IPS-20b (cell line): Measurements from ENCODE around the gene PIK3R6.
A peak's percentile ranks its signal among the peaks of the same experiment; 100 is the strongest.
"Not testable (repeated sequence)": the region's sequence is repeated elsewhere in the genome, so short reads cannot be mapped to it uniquely, and the experiment has no call there.

Source experiments
- H3K27ac ChIP-seq: one replicate; pipeline ENCODE4 v1.5.1; 2013; ENCODE audit warnings: low read length
- H3K27me3 ChIP-seq: 2 replicates; pipeline ENCODE4 v1.6.1; 2013; ENCODE audit warnings: mild to moderate bottlenecking, low read length, inconsistent platforms; ENCODE audit not compliant: insufficient read depth
- H3K36me3 ChIP-seq: 2 replicates; pipeline ENCODE4 v1.6.1; 2013; ENCODE audit warnings: low read depth, mild to moderate bottlenecking, inconsistent platforms, low read length, moderate library complexity; ENCODE audit not compliant: insufficient read depth
- H3K4me1 ChIP-seq: 2 replicates; pipeline ENCODE4 v1.6.1; 2013; ENCODE audit warnings: mild to moderate bottlenecking, control low read depth, inconsistent platforms, low read length, moderate library complexity; ENCODE audit not compliant: insufficient read depth
- H3K4me3 ChIP-seq: 2 replicates; pipeline ENCODE4 v1.5.1; 2013; ENCODE audit warnings: mild to moderate bottlenecking, low read length, inconsistent platforms
- H3K9ac ChIP-seq: 2 replicates; pipeline ENCODE4 v1.6.1; 2013; ENCODE audit warnings: low read depth, mild to moderate bottlenecking, inconsistent platforms, low read length, moderate library complexity
- H3K9me3 ChIP-seq: 2 replicates; pipeline ENCODE4 v1.6.1; 2013; ENCODE audit warnings: mild to moderate bottlenecking, low read depth, low read length, inconsistent platforms; ENCODE audit not compliant: insufficient read depth

PIK3R6 gene

GRCh38 chr17:8805396-8805795 is 62.1 kb downstream of the PIK3R6 start:
- not testable (repeated sequence) for H3K9ac ChIP-seq, H3K4me1 ChIP-seq, H3K4me3 ChIP-seq, H3K9me3 ChIP-seq, H3K27me3 ChIP-seq, H3K36me3 ChIP-seq, H3K27ac ChIP-seq

- H3K4me3 ChIP-seq, result no peak overlapping the region
- no peaks in the 10 kb centered on the region for H3K36me3 ChIP-seq
Observed at GRCh38 chr17:8803531-8804420, 63.7 kb downstream of the PIK3R6 start.

GRCh38 chr17:8801135-8801840 is 66.2 kb downstream of the PIK3R6 start:
- no peak overlapping the region for H3K9ac ChIP-seq
- H3K27ac ChIP-seq, result no peak overlapping the region
- no peaks in the 10 kb centered on the region for H3K36me3 ChIP-seq
- no peaks in the 10 kb centered on the region for H3K9me3 ChIP-seq
- peaks cover 4% of the 10 kb centered on the region; the same call in 1 of the 2 replicates for H3K4me1 ChIP-seq
- peaks cover 17% of the 10 kb centered on the region for H3K27me3 ChIP-seq
- H3K4me3 ChIP-seq, result no peak overlapping the region

More at GRCh38 chr17:8803531-8804420, 63.7 kb downstream of the PIK3R6 start:
- Histone ChIP-seq H3K9me3 (no peaks in the 10 kb centered on the region), H3K27ac (no peak overlapping the region), H3K9ac (no peak overlapping the region), H3K27me3 (peaks cover 6% of the 10 kb centered on the region), H3K4me1 (peaks cover 4% of the 10 kb centered on the region; the same call in 1 of the 2 replicates)

- Histone ChIP-seq H3K27ac (no peak overlapping the region), H3K9ac (no peak overlapping the region), H3K36me3 (no peaks in the 10 kb centered on the region), H3K4me1 (peaks cover 4% of the 10 kb centered on the region; the same call in 1 of the 2 replicates), H3K27me3 (peaks cover 17% of the 10 kb centered on the region), H3K4me3 (no peak overlapping the region), H3K9me3 (no peaks in the 10 kb centered on the region)
Observed at GRCh38 chr17:8800656-8801055, 66.8 kb downstream of the PIK3R6 start.

GRCh38 chr17:8799570-8800212 is 67.8 kb downstream of the PIK3R6 start:
- H3K9ac ChIP-seq, result no peak overlapping the region; the same call in 1 of the 2 replicates
- H3K27me3 ChIP-seq, result peaks cover 17% of the 10 kb centered on the region

GRCh38 chr17:8798846-8799569 is 68.5 kb downstream of the PIK3R6 start, which contains the start of gene MFSD6L:
TSS of gene MFSD6L (minus strand) at chr17:8799365. CDS start at chr17:8799120, 245 bp downstream.
- peak within 1 kb of the TSS; percentile 32; the same call in 1 of the 2 replicates for H3K9ac ChIP-seq
- H3K27me3 ChIP-seq, result peaks cover 17% of the 10 kb centered on the region
- H3K4me3 ChIP-seq, result peak within 1 kb of the TSS; percentile 73
- no peaks in the 10 kb centered on the region for H3K9me3 ChIP-seq
- H3K36me3 ChIP-seq, result no peaks in the 10 kb centered on the region
- H3K4me1 ChIP-seq, result peaks cover 4% of the 10 kb centered on the region; the same call in 1 of the 2 replicates
- H3K27ac ChIP-seq, result no peak within 1 kb of the TSS

More at GRCh38 chr17:8799570-8800212, 67.8 kb downstream of the PIK3R6 start:
- Histone ChIP-seq H3K4me3 (peak overlapping the region; percentile 73), H3K27ac (no peak overlapping the region), H3K36me3 (no peaks in the 10 kb centered on the region), H3K4me1 (peaks cover 4% of the 10 kb centered on the region; the same call in 1 of the 2 replicates), H3K9me3 (no peaks in the 10 kb centered on the region)

GRCh38 chr17:8798176-8798845 is 69.2 kb downstream of the PIK3R6 start:
- Histone ChIP-seq H3K36me3 (no peaks in the 10 kb centered on the region), H3K4me1 (peaks cover 4% of the 10 kb centered on the region; the same call in 1 of the 2 replicates), H3K27me3 (peaks cover 17% of the 10 kb centered on the region), H3K27ac (no peak overlapping the region), H3K4me3 (peak overlapping the region; percentile 73), H3K9ac (peak overlapping the region; percentile 32; the same call in 1 of the 2 replicates), H3K9me3 (no peaks in the 10 kb centered on the region)

GRCh38 chr17:8797621-8798175 is 69.8 kb downstream of the PIK3R6 start:
- H3K36me3 ChIP-seq, result no peaks in the 10 kb centered on the region
- peaks cover 17% of the 10 kb centered on the region for H3K27me3 ChIP-seq

GRCh38 chr17:8794636-8795035 is 72.8 kb downstream of the PIK3R6 start:
- Histone ChIP-seq H3K4me3 (no peak overlapping the region), H3K9me3 (peaks cover 11% of the 10 kb centered on the region), H3K4me1 (peaks cover under 1% of the 10 kb centered on the region; the same call in 1 of the 2 replicates)

More at GRCh38 chr17:8797621-8798175, 69.8 kb downstream of the PIK3R6 start:
- Histone ChIP-seq H3K4me1 (peaks cover 4% of the 10 kb centered on the region; the same call in 1 of the 2 replicates), H3K27ac (no peak overlapping the region), H3K9me3 (no peaks in the 10 kb centered on the region), H3K9ac (no peak overlapping the region), H3K4me3 (no peak overlapping the region)

GRCh38 chr17:8793649-8794048 is 73.8 kb downstream of the PIK3R6 start:
- H3K27ac ChIP-seq, result no peak overlapping the region
- H3K9me3 ChIP-seq, result peaks cover 11% of the 10 kb centered on the region
- H3K36me3 ChIP-seq, result no peaks in the 10 kb centered on the region
- no peak overlapping the region for H3K4me3 ChIP-seq
- peaks cover 10% of the 10 kb centered on the region for H3K27me3 ChIP-seq
- H3K9ac ChIP-seq, result no peak overlapping the region
- H3K4me1 ChIP-seq, result no peaks in the 10 kb centered on the region

More at GRCh38 chr17:8794636-8795035, 72.8 kb downstream of the PIK3R6 start:
- Histone ChIP-seq H3K36me3 (no peaks in the 10 kb centered on the region), H3K27ac (no peak overlapping the region), H3K27me3 (peaks cover 14% of the 10 kb centered on the region), H3K9ac (no peak overlapping the region)
